ENCODE measurements around the gene TBC1D12.
"Not testable (repeated sequence)": the region's sequence is repeated elsewhere in the genome, so short reads cannot be mapped to it uniquely, and the experiment has no call there.

Gene TBC1D12

DNA sequence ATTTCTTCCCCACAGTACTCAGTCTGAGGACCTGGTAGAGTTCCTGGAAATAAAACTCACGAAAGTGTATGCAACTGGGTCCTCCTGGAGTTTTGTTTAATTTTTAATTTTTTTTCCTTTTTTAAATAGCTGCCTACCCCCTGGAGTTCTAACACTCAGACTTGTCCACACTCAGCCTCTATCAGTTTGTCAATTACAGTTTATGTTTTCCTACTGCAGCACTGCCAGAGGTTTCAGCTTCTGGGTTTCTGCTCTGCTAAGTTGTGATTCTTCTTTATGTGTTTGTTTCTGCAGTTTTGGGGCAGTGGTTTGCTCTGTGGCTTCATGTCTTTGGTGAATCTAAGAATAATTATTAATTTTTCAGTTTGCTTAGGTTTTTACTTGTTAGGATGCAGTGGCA is 59.2 kb downstream of the TBC1D12 start:
- DNase-seq: no peak

DNA sequence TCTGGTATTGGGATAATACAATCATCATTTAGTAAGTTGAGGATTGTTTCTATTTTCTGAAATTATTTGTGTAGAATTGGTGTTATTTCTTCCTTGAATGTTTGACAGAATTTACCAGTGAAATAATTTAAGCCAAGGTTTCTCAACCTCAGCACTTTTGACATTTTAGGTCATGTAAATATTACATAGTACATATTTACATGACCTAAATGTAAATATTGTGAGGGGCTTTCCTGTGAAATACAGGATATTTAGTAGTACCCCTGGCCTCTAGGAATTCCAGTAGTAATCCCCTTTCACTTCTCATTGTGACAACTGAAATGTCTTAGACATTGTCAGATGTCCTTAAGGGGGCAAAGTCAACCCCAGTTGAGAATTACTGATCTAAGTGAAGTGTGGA is 59.8 kb downstream of the TBC1D12 start:
- no peak for DNase-seq

DNA sequence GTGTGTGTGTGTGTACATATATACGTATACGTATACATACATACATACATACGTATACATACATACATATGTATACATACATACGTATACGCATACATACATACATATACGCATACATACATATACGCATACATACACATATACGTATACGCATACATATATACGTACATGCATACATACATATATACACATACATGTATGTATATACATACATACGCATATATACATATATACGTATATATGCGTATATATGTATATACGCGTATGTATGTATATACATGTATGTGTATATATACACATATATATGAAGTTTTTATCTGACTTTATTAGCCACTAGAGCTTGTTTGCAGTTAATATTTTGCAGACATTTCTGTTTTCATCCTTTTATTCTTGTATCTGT is 63.3 kb downstream of the TBC1D12 start:
- DNase-seq: no peak

DNA sequence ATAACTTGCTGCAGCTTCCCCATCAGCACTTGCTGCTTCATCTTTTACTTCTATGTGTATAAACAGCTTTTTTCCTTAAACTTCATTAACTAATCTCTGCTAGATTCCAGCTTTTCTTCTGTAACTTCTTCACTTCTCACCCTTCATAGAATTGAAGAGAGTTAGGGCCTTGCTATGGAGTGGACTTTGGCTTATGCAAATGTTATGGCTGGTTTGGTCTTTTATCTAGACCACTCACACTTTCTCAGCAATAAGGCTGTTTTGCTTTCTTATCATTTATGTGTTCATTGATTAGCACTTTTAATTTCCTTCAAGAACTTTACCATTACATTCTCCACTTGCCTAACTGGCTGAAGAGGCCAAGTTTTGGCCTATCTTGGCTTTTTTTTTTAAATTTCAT is 79.1 kb downstream of the TBC1D12 start:
- no peak for DNase-seq

DNA sequence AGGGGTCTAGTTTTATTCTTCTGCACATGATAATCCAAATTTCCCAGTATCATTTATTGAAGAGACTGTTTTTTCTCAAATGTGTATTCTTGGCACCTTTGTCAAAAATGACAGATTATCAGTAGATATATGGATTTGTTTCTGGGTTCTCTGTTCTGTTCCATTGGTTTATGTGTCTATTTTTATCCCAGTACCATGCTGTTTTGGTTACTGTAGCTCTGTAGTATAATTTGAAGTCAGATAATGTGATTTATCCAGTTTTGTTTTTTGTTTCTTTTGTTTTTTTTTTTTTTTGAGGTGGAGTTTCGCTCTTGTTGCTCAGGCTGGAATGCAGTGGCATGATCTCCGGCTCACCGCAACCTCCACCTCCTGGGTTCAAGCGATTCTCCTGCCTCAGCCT is 81.6 kb downstream of the TBC1D12 start:
- DNase-seq: no peak

DNA sequence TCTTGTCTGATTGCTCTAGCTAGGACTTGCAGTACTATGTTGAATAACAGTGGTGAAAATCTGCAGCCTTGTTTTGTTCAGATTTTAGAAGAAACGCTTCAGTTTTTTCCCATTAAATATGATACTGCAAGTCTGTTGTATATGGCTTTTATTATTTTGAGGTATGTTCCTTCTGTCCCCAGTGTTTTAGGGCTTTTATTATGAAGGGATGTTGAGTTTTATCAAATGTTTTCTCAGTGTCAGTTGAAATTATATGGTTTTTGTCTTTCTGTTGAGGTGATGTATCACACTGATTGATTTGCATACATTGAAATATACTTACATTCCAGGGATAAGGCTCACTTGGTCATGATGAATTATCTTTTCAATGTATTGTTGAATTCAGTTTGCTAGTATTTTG is 82.8 kb downstream of the TBC1D12 start:
- no peak for DNase-seq

DNA sequence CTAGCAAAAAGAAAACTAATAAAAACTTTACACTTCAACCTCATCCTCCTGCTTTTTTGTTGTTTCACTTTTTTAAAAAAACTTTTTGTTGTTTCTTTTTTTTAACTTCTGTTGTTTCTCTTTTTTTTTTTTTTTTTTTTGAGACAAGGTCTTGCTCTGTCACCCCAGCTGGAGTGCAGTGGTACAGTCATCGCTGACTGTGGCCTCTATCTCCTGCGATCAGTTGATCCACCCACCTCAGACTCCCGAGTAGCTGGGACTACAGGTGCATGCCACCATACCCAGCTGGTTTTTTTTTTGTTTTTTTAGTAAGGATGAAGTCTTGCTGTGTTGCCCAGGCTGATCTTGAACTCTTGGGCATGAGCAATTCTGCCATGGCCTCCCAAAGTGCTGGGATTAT is 85.2 kb downstream of the TBC1D12 start:
- DNase-seq: no peak

DNA sequence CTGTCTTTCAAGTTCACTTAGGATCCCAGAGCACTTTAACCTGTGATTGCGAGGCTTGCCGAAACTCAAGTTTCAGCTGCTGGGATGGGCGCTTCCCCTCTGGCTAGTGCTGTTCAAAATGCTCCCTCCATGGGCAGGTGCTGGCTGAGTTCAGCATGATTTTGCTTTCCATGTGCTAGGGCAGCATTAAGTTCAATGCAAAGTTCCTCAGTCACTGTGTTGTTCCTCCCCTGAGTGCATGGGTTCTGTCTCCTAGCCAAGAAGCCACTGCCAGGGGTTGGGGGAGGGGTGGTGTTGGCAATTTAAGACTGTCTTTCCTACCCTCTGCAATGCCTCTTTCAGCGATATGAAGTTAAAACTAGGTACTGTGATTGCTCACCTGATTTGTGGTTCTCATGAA is 86.8 kb downstream of the TBC1D12 start:
- no peak for DNase-seq

DNA sequence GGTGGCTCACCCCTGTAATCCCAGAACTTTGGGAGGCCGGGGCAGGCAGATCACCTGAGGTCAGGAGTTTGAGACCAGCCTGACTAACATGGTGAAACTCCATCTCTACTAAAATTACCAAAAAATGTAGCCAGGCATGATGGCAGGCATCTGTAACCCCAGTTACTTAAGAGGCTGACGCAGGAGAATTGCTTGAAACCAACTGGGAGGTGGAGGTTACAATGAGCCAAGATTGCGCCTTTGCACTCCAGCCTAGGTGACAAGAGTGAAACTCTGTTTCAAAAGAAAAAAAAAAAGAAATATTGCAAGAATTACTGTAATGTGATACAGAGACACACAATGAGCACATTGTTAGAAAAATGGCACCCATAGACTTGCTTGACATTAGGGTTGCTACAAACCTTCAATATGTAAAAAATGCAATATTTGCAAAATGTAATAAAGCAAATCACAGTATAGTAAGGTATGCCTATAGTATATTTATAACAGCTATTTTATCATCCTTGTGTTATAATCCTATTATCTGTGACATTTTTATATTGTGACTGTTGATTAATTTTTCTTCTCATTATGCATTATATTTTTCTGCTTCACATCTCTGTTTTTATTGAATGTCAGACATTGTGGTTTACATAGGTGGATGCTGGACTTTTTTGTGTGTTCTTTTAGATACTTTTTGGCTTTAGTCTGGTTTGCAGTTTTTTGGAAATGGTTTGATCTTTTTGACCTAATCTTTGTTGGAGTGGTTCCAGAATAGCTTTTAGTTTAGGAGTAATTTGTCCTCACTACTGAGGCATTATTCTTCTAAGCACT is 87.8 kb downstream of the TBC1D12 start:
- DNase-seq: no peak

DNA sequence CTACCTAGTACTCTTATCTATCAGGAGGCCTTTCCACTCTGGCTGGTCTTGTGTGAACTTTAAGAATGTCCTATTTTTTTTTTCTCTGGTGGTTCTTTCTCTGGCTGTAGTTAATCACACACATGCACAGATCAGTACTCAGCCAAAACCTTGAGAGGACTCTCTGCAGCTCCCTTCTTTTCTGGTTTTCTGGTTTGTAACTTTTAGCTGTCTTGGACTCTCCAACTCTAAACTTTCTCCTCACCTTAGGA is 88.4 kb downstream of the TBC1D12 start:
- DNase-seq: no peak

DNA sequence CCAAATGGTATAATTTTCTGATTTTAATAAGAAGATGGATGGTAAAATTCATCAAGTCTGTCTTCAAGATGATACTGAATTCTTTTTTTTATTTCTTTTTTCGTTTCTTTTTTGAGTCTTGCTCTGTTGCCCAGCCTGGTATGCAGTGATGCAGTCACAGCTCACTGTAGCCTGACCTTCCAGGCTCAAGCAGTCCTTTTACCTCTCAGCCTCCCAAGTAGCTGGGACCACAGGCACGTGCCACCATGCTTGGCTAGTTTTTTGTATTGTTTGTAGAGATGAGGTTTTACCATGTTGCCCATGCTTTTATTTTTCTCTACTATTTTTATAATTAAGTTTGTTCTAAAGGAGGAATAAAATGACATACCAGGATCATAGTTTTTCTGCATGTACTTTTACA is 91.1 kb downstream of the TBC1D12 start:
- no peak for DNase-seq

DNA sequence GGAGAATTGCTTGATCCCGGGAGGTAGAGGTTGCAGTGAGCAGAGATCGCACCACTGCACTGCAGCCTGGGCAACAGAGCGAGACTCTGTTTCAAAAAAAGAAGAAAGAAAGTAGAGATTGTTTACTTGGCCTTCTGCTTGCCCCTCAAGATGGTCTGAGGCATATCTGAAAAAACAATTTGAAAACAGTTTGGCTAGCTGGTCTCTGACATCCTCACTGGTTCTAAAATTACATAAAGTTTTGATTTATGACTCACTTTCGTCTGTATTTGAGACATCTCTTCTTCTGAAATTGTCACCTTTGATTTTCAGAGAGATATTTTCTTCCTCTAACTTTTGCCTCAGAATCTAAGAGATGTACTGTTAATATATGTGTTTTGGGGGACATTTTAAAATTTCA is 93.7 kb downstream of the TBC1D12 start:
- no peak for DNase-seq

DNA sequence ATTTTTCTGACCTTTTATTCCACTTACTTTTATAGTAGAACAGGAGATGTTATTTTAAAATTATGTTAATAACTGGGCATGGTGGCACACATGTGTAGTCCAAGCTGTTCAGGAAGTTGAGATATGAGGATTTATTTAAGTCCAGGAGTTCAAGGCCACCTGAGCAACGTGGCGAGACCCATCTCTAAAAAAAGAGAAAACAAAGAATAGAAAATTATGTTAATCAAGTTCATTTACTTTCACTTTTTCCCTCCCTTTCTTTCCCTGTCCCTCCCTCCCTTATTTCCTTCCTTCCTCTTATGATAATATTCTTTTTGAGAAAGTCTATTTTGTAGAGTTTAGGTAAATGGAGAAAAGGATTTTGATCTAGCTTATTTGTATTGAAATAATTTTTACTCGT is 94.3 kb downstream of the TBC1D12 start:
- no peak for DNase-seq

DNA sequence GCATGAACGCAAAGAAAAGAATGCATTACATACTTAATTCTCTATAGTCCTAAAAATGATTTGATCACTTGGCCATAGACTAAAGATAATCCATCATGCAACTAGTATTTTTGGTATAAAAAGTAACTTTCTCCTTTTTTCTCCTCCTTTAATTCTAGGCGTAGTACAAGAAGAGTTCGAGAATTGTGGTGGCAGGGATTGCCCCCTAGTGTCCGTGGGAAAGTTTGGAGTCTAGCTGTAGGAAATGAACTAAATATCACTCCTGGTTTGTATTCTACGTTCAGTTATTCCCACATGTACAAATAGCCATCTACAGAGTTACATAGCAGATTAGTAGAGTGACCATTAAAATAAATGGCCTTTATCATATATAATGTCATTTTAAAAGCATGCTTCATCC is 97.7 kb downstream of the TBC1D12 start:
- no peak for DNase-seq

DNA sequence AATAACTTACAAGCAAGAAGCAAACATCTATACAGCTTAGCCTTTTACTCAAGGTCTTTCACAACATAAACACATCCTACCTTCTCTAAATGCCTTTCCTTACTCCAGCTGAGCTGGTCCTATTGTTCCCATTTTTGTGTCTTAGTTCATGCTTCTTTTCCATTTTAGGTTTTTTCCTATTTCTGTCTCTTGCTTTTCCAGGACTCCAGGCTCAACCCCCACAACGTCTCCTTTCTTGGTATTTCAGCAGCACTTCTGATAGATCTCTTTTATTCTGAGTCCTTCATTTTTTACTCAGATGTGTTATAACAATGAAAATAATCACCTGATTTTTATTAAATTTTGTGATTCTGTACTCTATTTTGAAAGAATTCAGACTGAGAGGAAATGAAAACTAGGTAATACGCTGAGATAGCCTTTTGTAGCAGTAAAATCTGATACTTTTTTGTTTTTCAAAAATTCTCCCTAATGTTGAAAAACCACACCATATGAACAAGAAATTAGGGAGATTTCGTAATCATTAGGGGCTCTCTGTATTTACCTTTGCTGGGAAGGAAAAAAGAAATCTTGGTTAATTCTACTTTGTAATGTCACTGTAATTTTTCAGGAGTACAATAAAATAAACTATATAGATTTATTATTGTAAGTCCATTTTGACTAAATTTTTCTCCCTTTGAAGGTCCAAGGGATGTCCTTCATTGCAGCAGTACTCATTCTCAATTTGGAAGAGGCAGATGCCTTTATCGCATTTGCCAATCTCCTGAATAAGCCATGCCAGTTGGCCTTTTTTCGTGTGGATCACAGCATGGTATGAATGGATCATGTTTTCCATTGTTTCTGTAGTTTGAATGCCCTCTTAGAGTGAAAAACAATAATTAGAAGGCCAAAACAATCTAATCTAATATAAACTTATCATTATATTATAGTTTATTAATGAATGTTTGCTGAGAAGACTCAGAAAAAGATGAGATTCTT is 119.2 kb downstream of the TBC1D12 start:
- DNase-seq: no peak

DNA sequence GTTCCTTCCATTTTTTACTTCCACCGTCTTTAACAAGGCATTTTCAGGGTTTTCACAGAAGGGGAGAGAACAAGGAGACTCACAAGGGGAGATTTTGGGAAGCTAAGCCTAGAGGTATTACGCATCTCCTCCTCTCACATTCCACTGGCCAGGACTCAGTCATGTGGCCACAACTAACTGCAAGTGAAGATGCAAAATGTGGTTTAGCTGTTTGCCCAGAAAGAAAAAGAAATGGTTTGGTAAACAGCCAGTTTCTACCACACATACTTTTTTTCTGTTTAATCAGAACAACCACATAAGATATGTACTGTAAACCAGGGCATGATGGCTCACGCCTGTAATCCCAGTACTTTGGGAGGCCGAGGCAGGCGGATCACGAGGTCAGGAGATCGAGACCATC is 121.8 kb downstream of the TBC1D12 start:
- no peak for DNase-seq

DNA sequence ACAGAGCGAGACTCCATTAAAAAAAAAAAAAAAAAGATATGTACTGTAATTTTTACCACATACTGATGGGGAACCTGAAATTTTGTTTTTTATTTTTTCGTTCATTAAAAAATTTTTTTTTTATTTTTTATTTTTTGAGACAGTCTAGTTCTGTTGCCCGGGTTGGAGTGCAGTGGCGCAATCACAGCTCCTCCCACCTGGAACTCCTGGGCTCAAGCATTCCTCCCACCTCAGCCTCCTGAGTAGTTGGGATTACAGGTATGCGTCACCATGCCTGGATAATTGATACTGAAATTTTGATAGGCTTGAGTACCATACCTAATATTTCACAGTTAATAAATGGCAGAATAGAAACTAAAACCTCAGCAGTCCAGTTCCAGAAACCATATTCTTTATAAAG is 122.4 kb downstream of the TBC1D12 start:
- no peak for DNase-seq

DNA sequence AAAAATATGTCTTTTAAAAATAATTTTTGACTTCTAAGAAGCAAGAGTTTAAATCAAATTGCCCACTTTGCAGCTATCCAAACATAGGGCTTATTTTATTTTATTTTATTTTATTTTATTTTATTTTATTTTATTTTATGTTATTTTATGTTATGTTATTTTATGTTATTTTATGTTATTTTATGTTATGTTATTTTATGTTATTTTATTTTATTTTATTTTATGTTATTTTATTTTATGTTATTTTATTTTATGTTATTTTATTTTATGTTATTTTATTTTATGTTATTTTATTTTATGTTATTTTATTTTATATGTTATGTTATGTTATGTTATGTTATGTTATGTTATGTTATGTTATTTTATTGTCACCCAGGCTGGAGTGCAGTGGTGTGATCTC is 129.2 kb downstream of the TBC1D12 start:
- not testable (repeated sequence) for DNase-seq

DNA sequence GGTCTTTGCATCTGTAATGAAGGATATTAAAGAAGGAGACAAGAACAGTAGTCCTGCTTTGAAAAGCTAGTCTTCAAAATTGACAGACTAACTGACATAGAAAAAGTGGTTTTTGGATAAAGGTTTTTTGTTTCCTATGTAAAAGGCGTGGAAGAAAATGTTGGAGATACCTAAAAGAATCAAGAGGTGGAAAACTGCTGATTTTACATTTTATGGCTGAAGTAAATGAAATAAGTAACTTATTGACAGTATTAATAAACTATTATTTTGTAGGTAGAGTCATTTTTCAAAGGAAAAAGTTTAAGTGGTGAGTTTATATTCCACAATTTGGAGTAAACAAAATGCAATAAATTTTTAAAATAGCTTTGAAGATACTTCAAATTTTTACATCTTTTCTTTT is 130.7 kb downstream of the TBC1D12 start:
- DNase-seq: no peak

DNA sequence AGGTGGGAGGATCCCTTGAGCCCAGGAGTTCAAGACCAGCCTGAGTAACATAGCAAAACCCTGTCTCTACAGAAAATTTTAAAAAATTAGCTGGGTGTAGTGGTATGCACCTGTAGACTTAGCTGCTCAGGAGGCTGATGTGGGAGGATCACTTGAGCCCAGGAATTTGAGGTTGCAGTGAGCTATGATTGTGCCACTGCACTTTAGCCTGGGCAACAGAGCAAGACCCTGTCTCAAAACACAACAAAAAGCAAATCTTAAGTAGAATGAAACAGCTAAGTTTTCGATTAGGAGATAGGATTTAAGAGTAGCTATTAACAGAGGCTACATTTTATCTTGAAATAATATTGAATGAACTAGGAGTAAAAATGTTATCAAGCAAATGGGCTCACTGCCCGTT is 139.9 kb downstream of the TBC1D12 start:
- not testable (repeated sequence) for DNase-seq

DNA sequence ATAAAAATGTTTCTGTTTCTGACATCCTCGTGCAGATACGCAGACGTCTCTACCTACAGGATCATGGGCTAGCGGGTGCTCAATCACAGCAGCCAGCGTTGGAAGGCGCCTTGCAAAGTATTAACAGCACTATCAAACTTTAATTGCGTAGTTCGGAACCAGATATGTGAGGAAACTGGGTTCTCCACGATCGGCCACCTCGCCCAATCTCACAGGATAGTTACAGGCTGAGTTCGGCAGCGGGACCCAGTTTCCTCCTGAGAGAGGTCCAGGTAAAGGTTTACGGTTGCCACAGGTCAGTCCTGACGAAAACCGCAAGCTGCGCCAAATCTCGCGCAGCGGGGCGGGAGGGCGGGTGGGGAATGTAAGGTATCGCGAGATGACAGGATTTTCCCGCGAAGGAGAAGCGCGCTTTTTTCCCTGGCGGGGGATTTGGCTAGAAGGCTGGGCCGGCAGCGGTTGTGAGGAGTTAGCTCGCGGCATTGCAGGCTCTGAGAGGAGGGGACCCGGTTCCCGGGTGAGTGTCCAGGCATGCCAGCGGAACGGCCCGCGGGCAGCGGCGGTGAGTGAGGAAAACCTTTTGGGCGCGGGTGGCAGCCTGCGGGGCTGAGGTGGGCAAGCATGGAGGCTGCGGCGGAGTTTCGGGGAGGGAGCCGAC is 143.2 kb downstream of the TBC1D12 start, which contains the start of gene HELLS:
TSS of gene HELLS (plus strand) at position 398 of the 658 bp plus-strand sequence. CDS start at position 532, 134 bp downstream.
- DNase-seq: peak; percentile 88

DNA sequence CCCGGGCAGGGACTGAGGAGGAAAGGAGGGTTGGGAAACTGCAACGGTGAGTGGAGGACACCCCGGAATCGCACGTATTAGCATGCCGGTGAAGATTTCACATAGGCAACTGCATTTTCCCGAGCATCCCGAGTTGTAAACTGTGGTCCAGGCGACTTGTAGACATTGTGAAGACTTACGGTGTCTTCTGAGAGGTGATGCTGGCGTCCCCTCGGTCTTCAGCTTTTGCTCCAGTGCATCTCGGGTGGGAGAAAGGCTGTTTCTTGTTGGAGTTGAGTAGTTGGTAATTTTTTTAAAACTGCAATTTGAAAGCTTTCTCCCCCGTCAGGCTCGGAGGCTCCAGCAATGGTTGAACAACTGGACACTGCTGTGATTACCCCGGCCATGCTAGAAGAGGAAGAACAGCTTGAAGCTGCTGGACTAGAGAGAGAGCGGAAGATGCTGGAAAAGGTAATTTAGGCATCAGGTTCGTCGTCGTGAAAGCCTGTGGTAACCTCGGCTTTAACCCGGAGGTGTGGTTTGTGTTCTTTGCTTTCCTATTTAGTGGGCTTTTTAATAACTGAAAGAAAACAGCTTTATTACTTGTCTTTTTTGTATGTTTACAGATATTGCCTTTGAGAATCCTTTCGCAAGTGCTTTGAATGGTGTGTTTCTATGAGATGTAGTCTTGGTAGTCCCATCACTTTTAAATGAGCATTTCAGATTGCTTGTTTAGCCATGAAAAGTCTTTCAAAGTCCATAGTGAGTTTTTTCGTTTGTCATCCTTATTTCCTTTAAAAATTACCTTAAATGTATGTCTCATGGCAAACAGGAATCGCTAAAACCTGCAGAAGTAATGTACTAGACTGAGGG is 143.9 kb downstream of the TBC1D12 start:
- no peak for DNase-seq

DNA sequence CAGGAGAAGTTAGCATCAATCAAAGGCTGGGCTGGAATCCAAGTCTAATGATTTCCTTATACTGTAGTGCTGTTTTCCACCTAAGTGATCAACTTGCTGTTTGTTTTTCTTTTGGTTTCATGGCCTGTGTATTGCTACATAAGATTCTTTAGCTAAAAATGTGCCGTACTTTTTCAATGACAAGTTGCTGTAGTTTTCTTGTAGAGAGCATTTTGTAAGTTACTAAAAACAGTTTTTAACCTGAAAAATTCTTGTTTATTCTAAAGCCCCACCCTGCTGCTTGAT is 144.5 kb downstream of the TBC1D12 start:
- DNase-seq: no peak

All from activated CD4-positive, alpha-beta T cell treated with anti-CD3 and anti-CD28 coated beads for 48 hours (primary cell).